HepG2 (cell line): ENCODE data around the gene PMVK. TPM values are rescaled to one million over a fixed set of nuclear protein-coding genes. Genes with fewer than 3 reads are reported as not detected.

Experiments
- GATAD2A ChIP-seq: IDR thresholded peaks from 2 replicates; pipeline ENCODE4 v1.6.1; 2016
- HDAC1 ChIP-seq: sonication (generic); formaldehyde crosslinking; IDR thresholded peaks from 2 replicates; pipeline ENCODE4 v1.5.1; 2020; ENCODE audit warnings: mild to moderate bottlenecking, missing genetic modification reagents
- HDAC2 ChIP-seq: sonication (generic); formaldehyde crosslinking; IDR thresholded peaks from 2 replicates; pipeline ENCODE4 v1.4.0; 2020; ENCODE audit warnings: missing genetic modification reagents
- PHF21A ChIP-seq: sonication (generic); formaldehyde crosslinking; IDR thresholded peaks from 2 replicates; pipeline ENCODE4 v1.5.0; 2020; ENCODE audit warnings: mild to moderate bottlenecking, missing genetic modification reagents
- PITX1 ChIP-seq: sonication (generic); formaldehyde crosslinking; IDR thresholded peaks from 2 replicates; pipeline ENCODE4 v1.5.1; 2020; ENCODE audit warnings: mild to moderate bottlenecking, missing genetic modification reagents
- SNAPC2 ChIP-seq: sonication (generic); formaldehyde crosslinking; IDR thresholded peaks from 2 replicates; pipeline ENCODE4 v1.8.1; 2022; ENCODE audit warnings: mild to moderate bottlenecking, missing genetic modification reagents
- ZNF207 ChIP-seq: fragments of 450-650 bp; IDR thresholded peaks from 2 replicates; pipeline ENCODE4 v1.6.1; 2016; ENCODE audit warnings: antibody characterized with exemption, borderline replicate concordance
- ZNF496 ChIP-seq: sonication (generic); formaldehyde crosslinking; IDR thresholded peaks from 2 replicates; pipeline ENCODE4 v1.8.1; 2023; ENCODE audit warnings: mild to moderate bottlenecking, moderate library complexity, missing genetic modification reagents; ENCODE audit not compliant: insufficient replicate concordance
- polyA plus RNA-seq, 8 experiments: library from polyadenylated mRNA; depleted of rRNA in 3 of 8; stranded (reverse) in 7 of 8; unstranded in 1 of 8; fragments of >200 nt; fragmentation: Illumina TruSeq in 4 of 8; extraction: Trizol in 4 of 8; gene quantifications; 2 replicates each; pipeline versions ENCODE4 v1.2.1 to v1.2.3, GENCODE V29; 2011 to 2016; ENCODE audit warnings: low read depth in 4 of 8, missing spikeins in 1 of 8, mixed read lengths in 1 of 8; ENCODE audit not compliant: insufficient read depth in 1 of 8
- total RNA-seq, 5 experiments: library from RNA; depleted of rRNA; stranded (reverse); fragments of >200 nt; fragmentation: Illumina TruSeq; extraction: Trizol; gene quantifications; 2 replicates each; pipeline ENCODE4 v1.2.3, GENCODE V29; 2016; ENCODE audit warnings: low read depth in 1 of 5
- TF ChIP-seq, protein P1 (sequence below): sonication (generic); formaldehyde crosslinking; IDR thresholded peaks from one replicate; pipeline ENCODE4 v1.5.1; 2020; ENCODE audit warnings: mild to moderate bottlenecking, missing genetic modification reagents; ENCODE audit errors: not compliant biosample characterization
- TF ChIP-seq, protein P2 (sequence below): IDR thresholded peaks from 2 replicates; pipeline ENCODE4 v1.4.0; 2020; ENCODE audit warnings: mild to moderate bottlenecking, missing genetic modification reagents
- TF ChIP-seq, protein P3 (sequence below): sonication (generic); formaldehyde crosslinking; IDR thresholded peaks from 2 replicates; pipeline ENCODE4 v1.4.0; 2020; ENCODE audit warnings: missing genetic modification reagents, borderline replicate concordance
- TF ChIP-seq, protein P4 (sequence below): sonication (generic); formaldehyde crosslinking; IDR thresholded peaks from 2 replicates; pipeline ENCODE4 v1.8.1; 2022; ENCODE audit warnings: mild to moderate bottlenecking, missing genetic modification reagents

The PMVK gene
- total and polyA plus RNA-seq, 2 of the 13 experiments (the other 11 are each of a cell fraction or from before 2014, with no cell fraction given): 3.9 to 12.6 TPM

DNA sequence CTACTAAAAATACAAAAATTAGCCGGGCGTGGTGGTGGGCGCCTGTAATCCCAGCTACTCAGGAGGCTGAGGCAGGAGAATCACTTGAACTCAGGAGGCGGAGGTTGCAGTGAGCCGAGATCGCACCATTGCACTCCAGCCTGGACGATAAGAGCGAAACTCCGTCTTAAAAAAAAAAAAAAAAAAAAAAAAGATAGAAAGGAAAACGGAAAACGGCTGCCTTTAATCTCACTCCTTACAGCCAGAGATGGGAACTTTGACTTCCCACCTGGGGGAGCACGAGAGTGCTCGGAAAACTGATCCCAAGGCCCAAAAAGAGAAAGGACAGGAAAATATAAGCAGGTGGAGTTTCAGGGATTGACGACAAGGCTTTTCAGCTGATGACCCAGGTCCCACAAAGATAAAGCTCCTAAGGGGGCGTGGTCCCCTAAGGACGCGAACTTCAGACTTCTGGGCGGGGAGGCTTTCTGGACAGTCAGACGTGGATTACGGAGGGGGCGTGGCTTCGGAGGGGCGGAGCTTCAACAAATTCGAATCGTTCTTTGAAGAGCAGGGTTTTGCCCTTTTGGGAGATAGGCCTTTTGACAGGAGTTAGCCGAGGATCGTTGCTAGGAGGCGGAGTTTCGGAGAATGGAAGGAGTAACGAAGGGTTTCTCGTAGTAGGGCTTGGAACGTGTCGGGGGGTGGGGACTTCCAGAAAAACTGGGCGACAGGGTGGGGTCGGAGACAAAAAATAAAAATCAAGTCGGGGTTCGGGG is 37.0 kb upstream of the PMVK start (continued):
- TF ChIP-seq, protein P1, sequence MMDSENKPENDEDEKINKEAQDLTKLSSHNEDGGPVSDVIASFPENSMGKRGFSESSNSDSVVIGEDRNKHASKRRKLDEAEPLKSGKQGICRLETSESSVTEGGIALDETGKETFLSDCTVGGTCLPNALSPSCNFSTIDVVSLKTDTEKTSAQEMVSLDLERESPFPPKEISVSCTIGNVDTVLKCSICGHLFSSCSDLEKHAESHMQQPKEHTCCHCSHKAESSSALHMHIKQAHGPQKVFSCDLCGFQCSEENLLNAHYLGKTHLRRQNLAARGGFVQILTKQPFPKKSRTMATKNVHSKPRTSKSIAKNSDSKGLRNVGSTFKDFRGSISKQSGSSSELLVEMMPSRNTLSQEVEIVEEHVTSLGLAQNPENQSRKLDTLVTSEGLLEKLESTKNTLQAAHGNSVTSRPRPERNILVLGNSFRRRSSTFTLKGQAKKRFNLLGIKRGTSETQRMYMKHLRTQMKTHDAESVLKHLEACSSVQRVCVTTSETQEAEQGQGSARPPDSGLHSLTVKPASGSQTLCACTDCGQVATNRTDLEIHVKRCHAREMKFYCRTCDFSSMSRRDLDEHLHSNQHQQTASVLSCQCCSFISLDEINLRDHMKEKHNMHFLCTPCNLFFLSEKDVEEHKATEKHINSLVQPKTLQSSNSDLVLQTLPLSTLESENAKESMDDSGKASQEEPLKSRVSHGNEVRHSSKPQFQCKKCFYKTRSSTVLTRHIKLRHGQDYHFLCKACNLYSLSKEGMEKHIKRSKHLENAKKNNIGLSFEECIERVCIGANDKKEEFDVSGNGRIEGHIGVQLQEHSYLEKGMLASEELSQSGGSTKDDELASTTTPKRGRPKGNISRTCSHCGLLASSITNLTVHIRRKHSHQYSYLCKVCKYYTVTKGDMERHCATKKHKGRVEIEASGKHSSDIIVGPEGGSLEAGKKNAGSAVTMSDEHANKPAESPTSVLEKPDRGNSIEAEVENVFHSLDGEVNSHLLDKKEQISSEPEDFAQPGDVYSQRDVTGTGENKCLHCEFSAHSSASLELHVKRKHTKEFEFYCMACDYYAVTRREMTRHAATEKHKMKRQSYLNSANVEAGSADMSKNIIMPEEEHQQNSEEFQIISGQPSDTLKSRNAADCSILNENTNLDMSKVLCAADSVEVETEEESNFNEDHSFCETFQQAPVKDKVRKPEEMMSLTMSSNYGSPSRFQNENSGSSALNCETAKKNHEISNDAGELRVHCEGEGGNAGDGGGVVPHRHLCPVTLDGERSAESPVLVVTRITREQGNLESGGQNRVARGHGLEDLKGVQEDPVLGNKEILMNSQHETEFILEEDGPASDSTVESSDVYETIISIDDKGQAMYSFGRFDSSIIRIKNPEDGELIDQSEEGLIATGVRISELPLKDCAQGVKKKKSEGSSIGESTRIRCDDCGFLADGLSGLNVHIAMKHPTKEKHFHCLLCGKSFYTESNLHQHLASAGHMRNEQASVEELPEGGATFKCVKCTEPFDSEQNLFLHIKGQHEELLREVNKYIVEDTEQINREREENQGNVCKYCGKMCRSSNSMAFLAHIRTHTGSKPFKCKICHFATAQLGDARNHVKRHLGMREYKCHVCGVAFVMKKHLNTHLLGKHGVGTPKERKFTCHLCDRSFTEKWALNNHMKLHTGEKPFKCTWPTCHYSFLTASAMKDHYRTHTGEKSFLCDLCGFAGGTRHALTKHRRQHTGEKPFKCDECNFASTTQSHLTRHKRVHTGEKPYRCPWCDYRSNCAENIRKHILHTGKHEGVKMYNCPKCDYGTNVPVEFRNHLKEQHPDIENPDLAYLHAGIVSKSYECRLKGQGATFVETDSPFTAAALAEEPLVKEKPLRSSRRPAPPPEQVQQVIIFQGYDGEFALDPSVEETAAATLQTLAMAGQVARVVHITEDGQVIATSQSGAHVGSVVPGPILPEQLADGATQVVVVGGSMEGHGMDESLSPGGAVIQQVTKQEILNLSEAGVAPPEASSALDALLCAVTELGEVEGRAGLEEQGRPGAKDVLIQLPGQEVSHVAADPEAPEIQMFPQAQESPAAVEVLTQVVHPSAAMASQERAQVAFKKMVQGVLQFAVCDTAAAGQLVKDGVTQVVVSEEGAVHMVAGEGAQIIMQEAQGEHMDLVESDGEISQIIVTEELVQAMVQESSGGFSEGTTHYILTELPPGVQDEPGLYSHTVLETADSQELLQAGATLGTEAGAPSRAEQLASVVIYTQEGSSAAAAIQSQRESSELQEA (CRISPR knock-in tag): no peak
- TF ChIP-seq SNAPC2 (no peak), ZNF496 (CRISPR knock-in tag) (no peak), HDAC2 (CRISPR knock-in tag) (peak; percentile 16; the same call in 1 of the 2 replicates), ZNF207 (no peak), GATAD2A (0 out of 2 replicates have a peak, but pooled peaks have one; percentile 11), PITX1 (0 out of 2 replicates have a peak, but pooled peaks have one; percentile 44), PHF21A (CRISPR knock-in tag) (peak; percentile 64), HDAC1 (CRISPR knock-in tag) (peak; percentile 39)
- TF ChIP-seq, protein P2, sequence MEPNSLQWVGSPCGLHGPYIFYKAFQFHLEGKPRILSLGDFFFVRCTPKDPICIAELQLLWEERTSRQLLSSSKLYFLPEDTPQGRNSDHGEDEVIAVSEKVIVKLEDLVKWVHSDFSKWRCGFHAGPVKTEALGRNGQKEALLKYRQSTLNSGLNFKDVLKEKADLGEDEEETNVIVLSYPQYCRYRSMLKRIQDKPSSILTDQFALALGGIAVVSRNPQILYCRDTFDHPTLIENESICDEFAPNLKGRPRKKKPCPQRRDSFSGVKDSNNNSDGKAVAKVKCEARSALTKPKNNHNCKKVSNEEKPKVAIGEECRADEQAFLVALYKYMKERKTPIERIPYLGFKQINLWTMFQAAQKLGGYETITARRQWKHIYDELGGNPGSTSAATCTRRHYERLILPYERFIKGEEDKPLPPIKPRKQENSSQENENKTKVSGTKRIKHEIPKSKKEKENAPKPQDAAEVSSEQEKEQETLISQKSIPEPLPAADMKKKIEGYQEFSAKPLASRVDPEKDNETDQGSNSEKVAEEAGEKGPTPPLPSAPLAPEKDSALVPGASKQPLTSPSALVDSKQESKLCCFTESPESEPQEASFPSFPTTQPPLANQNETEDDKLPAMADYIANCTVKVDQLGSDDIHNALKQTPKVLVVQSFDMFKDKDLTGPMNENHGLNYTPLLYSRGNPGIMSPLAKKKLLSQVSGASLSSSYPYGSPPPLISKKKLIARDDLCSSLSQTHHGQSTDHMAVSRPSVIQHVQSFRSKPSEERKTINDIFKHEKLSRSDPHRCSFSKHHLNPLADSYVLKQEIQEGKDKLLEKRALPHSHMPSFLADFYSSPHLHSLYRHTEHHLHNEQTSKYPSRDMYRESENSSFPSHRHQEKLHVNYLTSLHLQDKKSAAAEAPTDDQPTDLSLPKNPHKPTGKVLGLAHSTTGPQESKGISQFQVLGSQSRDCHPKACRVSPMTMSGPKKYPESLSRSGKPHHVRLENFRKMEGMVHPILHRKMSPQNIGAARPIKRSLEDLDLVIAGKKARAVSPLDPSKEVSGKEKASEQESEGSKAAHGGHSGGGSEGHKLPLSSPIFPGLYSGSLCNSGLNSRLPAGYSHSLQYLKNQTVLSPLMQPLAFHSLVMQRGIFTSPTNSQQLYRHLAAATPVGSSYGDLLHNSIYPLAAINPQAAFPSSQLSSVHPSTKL (CRISPR knock-in tag): 0 out of 2 replicates have a peak, but pooled peaks have one; percentile 9
- TF ChIP-seq, protein P3, sequence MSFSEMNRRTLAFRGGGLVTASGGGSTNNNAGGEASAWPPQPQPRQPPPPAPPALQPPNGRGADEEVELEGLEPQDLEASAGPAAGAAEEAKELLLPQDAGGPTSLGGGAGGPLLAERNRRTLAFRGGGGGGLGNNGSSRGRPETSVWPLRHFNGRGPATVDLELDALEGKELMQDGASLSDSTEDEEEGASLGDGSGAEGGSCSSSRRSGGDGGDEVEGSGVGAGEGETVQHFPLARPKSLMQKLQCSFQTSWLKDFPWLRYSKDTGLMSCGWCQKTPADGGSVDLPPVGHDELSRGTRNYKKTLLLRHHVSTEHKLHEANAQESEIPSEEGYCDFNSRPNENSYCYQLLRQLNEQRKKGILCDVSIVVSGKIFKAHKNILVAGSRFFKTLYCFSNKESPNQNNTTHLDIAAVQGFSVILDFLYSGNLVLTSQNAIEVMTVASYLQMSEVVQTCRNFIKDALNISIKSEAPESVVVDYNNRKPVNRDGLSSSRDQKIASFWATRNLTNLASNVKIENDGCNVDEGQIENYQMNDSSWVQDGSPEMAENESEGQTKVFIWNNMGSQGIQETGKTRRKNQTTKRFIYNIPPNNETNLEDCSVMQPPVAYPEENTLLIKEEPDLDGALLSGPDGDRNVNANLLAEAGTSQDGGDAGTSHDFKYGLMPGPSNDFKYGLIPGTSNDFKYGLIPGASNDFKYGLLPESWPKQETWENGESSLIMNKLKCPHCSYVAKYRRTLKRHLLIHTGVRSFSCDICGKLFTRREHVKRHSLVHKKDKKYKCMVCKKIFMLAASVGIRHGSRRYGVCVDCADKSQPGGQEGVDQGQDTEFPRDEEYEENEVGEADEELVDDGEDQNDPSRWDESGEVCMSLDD (CRISPR knock-in tag): no peak; the same call in 1 of the 2 replicates
- TF ChIP-seq, protein P4, sequence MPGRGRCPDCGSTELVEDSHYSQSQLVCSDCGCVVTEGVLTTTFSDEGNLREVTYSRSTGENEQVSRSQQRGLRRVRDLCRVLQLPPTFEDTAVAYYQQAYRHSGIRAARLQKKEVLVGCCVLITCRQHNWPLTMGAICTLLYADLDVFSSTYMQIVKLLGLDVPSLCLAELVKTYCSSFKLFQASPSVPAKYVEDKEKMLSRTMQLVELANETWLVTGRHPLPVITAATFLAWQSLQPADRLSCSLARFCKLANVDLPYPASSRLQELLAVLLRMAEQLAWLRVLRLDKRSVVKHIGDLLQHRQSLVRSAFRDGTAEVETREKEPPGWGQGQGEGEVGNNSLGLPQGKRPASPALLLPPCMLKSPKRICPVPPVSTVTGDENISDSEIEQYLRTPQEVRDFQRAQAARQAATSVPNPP: no peak
